Breast epithelium (tissue), 3 donors: ENCODE measurements around the gene DBNDD2.

Experiments
- POLR2A ChIP-seq: fragments of 450-650 bp; IDR thresholded peaks from one replicate; pipeline ENCODE4 v1.6.1; 2016; ENCODE audit warnings: antibody characterized with exemption, mild to moderate bottlenecking, moderate library complexity
- POLR2AphosphoS5 ChIP-seq, 3 donors: sonication (generic); formaldehyde crosslinking; IDR thresholded peaks; one replicate each; pipeline ENCODE4 v1.6.1; 2017; ENCODE audit warnings: antibody characterized with exemption in 3 of 3
- TF ChIP-seq, protein P1 (sequence below), 3 donors: fragments of 450-650 bp; IDR thresholded peaks; one replicate each; pipeline ENCODE4 v1.5.1; 2016 to 2017; ENCODE audit warnings: antibody characterized with exemption in 3 of 3, mild to moderate bottlenecking in 3 of 3, moderate library complexity in 3 of 3

DNA sequence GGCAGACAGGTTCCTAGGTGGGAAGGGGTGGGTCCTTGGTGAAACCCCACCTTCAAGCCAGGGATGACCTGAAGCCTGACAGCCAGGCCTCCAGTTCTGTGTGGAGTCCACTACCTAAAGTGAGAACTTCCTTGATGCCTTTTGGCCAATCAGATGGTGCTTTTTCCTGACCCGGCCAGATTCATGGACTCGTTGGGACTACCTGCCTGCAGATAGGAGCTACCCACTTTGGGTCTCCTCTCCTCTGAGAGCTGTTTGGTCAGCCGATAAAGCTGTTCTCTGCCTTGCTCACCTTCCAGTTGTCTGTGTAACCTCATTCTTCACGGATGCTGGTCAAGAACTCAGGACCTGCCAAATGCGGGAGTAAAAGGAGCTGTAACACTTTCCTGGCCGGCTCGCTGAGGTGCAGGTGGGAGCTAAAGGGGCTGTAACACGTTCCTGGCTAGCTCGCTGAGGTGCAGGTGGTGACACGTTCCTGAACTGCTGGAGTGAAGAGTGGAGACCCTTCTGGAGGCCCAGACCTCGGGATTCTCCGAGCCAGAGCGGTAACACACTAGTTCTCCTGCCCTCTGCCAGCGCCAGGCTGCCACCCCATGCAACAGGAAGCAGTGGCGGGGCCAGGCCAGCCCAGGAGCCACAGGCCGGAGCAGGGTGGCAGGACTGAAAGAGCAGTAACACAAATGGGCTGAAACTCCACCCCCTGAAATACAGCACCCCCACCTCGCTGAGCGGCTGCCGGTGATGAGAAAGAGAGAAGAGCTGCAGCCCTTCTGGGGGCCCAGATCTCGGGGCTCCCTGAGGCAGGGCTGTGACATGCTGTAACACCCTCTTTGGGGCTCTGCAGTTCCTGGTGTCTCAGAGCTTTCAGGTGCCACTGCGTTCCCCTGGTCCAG, 13.6 kb upstream of the DBNDD2 start:
- TF ChIP-seq, protein P1, sequence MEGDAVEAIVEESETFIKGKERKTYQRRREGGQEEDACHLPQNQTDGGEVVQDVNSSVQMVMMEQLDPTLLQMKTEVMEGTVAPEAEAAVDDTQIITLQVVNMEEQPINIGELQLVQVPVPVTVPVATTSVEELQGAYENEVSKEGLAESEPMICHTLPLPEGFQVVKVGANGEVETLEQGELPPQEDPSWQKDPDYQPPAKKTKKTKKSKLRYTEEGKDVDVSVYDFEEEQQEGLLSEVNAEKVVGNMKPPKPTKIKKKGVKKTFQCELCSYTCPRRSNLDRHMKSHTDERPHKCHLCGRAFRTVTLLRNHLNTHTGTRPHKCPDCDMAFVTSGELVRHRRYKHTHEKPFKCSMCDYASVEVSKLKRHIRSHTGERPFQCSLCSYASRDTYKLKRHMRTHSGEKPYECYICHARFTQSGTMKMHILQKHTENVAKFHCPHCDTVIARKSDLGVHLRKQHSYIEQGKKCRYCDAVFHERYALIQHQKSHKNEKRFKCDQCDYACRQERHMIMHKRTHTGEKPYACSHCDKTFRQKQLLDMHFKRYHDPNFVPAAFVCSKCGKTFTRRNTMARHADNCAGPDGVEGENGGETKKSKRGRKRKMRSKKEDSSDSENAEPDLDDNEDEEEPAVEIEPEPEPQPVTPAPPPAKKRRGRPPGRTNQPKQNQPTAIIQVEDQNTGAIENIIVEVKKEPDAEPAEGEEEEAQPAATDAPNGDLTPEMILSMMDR (IDR thresholded peaks at IDR 0.05), result no peak
- TF ChIP-seq POLR2A (no peak), POLR2AphosphoS5 (IDR thresholded peaks at IDR 0.05) (no peak)
